ENCODE data around the gene AMPD3. TPM values are rescaled to one million over a fixed set of nuclear protein-coding genes. Genes with fewer than 3 reads are reported as not detected.

Gene AMPD3
- polyA plus RNA-seq, 1 donor (not counting 4 experiments of a cell fraction or from before 2014, with no cell fraction given) = 11.1 TPM

- Histone ChIP-seq H4K20me1 (ENCODE audit: control insufficient read depth, extremely low read depth, insufficient read depth, low read length) (no peaks in the 10 kb centered on the region), H3K9ac (ENCODE audit: control insufficient read depth, extremely low read depth, insufficient read depth, low read length) (peak overlapping the region; percentile 45), H3K36me3 (ENCODE audit: control insufficient read depth in 2 of 2, extremely low read depth in 1 of 2, insufficient read depth in 2 of 2, low read length in 2 of 2) (peaks cover 0 to 6% of the 10 kb centered on the region in 2 experiments), H3K4me1 (ENCODE audit: control insufficient read depth, extremely low read depth, insufficient read depth, low read length) (peaks cover 34% of the 10 kb centered on the region), H2AFZ (ENCODE audit: control insufficient read depth, low read length) (peak overlapping the region; percentile 72), H3K4me2 (ENCODE audit: control insufficient read depth, extremely low read depth, insufficient read depth, low read depth, low read length) (peak overlapping the region; percentile 69), H3K27me3 (ENCODE audit: control insufficient read depth, extremely low read depth, insufficient read depth, low read length) (no peaks in the 10 kb centered on the region), H3K4me3 (ENCODE audit: control insufficient read depth in 2 of 3, extremely low read depth in 1 of 3, insufficient read depth in 2 of 3, low read depth in 1 of 3, low read length in 3 of 3) (peak overlapping the region in 2 of 3 experiments; percentile 12 to 13), H3K79me2 (ENCODE audit: control insufficient read depth, insufficient read depth, low read length) (no peaks in the 10 kb centered on the region), H3K9me1 (ENCODE audit: control insufficient read depth, extremely low read depth, insufficient read depth, low read length) (no peaks in the 10 kb centered on the region), H3K27ac (ENCODE audit: control insufficient read depth, insufficient read depth, low read length) (peak overlapping the region; percentile 73), H3K9me3 (ENCODE audit: control insufficient read depth, low read depth, low read length) (no peaks in the 10 kb centered on the region)
- dilution Hi-C loops (cut with MboI; ENCODE audit: extremely low pct_ligation_motif_present, low sequenced_read_pairs) = no loop called here
- TF ChIP-seq EZH2 (IDR thresholded peaks at IDR 0.05; ENCODE audit: low read length) = no peak
- no peak for TF ChIP-seq CTCF (optimal IDR thresholded peaks at IDR 0.05 in 1 of 3, IDR thresholded peaks at IDR 0.05 in 1 of 3, conservative IDR thresholded peaks at IDR 0.05 in 1 of 3; ENCODE audit: extremely low read depth in 1 of 3, insufficient read depth in 2 of 3, low read length in 3 of 3)
- DNase-seq (ENCODE audit: low read depth, low spot score) = peak; percentile 38
- FAIRE-seq = peak; percentile 90
Observed at GRCh38 chr11:10526974-10527918, 72.2 kb downstream of the AMPD3 start.

- Histone ChIP-seq H3K9me3 (ENCODE audit: control insufficient read depth, low read depth, low read length) (no peaks in the 10 kb centered on the region), H3K4me2 (ENCODE audit: control insufficient read depth, extremely low read depth, insufficient read depth, low read depth, low read length) (no peak overlapping the region)
Observed at GRCh38 chr11:10528121-10528520, 73.1 kb downstream of the AMPD3 start.

More at GRCh38 chr11:10528121-10528520, 73.1 kb downstream of the AMPD3 start:
- Histone ChIP-seq H2AFZ (ENCODE audit: control insufficient read depth, low read length) (no peak overlapping the region), H3K9me1 (ENCODE audit: control insufficient read depth, extremely low read depth, insufficient read depth, low read length) (no peaks in the 10 kb centered on the region), H3K27ac (ENCODE audit: control insufficient read depth, insufficient read depth, low read length) (peak overlapping the region; percentile 73), H3K4me1 (ENCODE audit: control insufficient read depth, extremely low read depth, insufficient read depth, low read length) (peaks cover 25% of the 10 kb centered on the region), H3K36me3 (ENCODE audit: control insufficient read depth in 2 of 2, extremely low read depth in 1 of 2, insufficient read depth in 2 of 2, low read length in 2 of 2) (peaks cover 0 to 6% of the 10 kb centered on the region in 2 experiments), H3K9ac (ENCODE audit: control insufficient read depth, extremely low read depth, insufficient read depth, low read length) (no peak overlapping the region), H3K79me2 (ENCODE audit: control insufficient read depth, insufficient read depth, low read length) (no peaks in the 10 kb centered on the region), H4K20me1 (ENCODE audit: control insufficient read depth, extremely low read depth, insufficient read depth, low read length) (no peaks in the 10 kb centered on the region), H3K27me3 (ENCODE audit: control insufficient read depth, extremely low read depth, insufficient read depth, low read length) (no peaks in the 10 kb centered on the region), H3K4me3 (ENCODE audit: control insufficient read depth in 2 of 3, extremely low read depth in 1 of 3, insufficient read depth in 2 of 3, low read depth in 1 of 3, low read length in 3 of 3) (no peak overlapping the region)
- dilution Hi-C loops (cut with MboI; ENCODE audit: extremely low pct_ligation_motif_present, low sequenced_read_pairs) = no loop called here
- TF ChIP-seq CTCF (optimal IDR thresholded peaks at IDR 0.05 in 1 of 3, IDR thresholded peaks at IDR 0.05 in 1 of 3, conservative IDR thresholded peaks at IDR 0.05 in 1 of 3; ENCODE audit: extremely low read depth in 1 of 3, insufficient read depth in 2 of 3, low read length in 3 of 3) (no peak), EZH2 (IDR thresholded peaks at IDR 0.05; ENCODE audit: low read length) (no peak)
- DNase-seq (ENCODE audit: low read depth, low spot score) (no peak), FAIRE-seq (no peak)

Measured in keratinocyte (primary cell).